SK-N-SH (cell line): ENCODE measurements around the gene NUDT19.

Source experiments
- POLR2AphosphoS5 ChIP-seq: IDR thresholded peaks from 2 replicates; pipeline ENCODE4 v1.6.1; 2012; ENCODE audit warnings: low read depth, low read length
- TF ChIP-seq, protein P1 (sequence below): fragments of 200-600 bp; sonication (generic); IDR thresholded peaks from 2 replicates; pipeline ENCODE4 v1.6.1; 2017; ENCODE audit warnings: antibody characterized with exemption, mild to moderate bottlenecking, moderate library complexity
- TF ChIP-seq, protein P2 (sequence below): fragments of 150-350 bp; IDR thresholded peaks from 2 replicates; pipeline ENCODE4 v1.6.1; 2017; ENCODE audit warnings: antibody characterized with exemption, low read length, low read depth, borderline replicate concordance

DNA sequence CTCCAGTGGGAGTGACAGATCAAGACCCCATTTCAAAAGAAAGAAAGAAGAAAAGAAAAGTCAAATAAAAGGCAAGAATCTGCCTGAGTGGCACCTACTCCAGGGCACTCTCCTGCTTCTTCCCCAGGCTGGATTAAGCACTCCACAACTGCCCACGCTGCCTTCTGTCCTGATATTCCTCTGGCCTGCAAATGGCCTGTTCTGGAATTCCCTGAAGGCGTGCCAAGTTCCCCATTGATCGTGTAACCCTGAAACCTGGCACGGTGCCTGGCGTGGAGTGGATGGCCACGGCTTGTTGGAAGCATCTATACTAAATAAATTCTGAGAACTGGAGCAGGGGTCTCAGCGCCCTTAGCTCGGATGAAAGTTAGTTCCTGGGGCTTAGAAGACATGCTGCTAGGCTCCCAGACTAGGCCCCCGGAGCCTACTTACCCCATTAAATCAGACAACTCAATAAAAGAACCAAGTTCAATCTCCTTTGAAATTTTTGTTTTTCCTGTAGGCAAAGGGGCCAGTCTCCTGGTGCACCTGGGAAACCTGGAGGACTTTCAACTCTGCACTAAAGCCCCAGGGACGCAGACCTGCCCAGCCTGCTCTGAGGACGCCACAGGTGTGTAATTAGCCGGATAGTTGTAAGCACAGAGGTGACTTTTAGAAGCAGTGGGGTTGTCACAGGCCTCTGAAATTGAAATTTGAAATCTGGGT lies 38.6 kb upstream of the NUDT19 start:
- TF ChIP-seq, protein P1, sequence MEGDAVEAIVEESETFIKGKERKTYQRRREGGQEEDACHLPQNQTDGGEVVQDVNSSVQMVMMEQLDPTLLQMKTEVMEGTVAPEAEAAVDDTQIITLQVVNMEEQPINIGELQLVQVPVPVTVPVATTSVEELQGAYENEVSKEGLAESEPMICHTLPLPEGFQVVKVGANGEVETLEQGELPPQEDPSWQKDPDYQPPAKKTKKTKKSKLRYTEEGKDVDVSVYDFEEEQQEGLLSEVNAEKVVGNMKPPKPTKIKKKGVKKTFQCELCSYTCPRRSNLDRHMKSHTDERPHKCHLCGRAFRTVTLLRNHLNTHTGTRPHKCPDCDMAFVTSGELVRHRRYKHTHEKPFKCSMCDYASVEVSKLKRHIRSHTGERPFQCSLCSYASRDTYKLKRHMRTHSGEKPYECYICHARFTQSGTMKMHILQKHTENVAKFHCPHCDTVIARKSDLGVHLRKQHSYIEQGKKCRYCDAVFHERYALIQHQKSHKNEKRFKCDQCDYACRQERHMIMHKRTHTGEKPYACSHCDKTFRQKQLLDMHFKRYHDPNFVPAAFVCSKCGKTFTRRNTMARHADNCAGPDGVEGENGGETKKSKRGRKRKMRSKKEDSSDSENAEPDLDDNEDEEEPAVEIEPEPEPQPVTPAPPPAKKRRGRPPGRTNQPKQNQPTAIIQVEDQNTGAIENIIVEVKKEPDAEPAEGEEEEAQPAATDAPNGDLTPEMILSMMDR = no peak
- TF ChIP-seq, protein P2, sequence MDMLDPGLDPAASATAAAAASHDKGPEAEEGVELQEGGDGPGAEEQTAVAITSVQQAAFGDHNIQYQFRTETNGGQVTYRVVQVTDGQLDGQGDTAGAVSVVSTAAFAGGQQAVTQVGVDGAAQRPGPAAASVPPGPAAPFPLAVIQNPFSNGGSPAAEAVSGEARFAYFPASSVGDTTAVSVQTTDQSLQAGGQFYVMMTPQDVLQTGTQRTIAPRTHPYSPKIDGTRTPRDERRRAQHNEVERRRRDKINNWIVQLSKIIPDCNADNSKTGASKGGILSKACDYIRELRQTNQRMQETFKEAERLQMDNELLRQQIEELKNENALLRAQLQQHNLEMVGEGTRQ = no peak
- no peak for TF ChIP-seq POLR2AphosphoS5
